MM.1S (cell line): ENCODE data around the gene LDLRAD4.

Source experiments
- CTCF ChIP-seq: fragments of 300-600 bp; sonication (generic); IDR thresholded peaks from 2 replicates; pipeline ENCODE4 v1.5.1; 2016; ENCODE audit warnings: antibody characterized with exemption, low read length, mixed read lengths
- EZH2 ChIP-seq: fragments of 300-600 bp; sonication (generic); optimal IDR thresholded peaks from 2 replicates; pipeline ENCODE3; 2017; ENCODE audit warnings: low read depth, mild to moderate bottlenecking, antibody characterized with exemption, low read length, mixed read lengths

GRCh38 chr18:13206301-13206700 lies 12.3 kb upstream of the LDLRAD4 start:
- TF ChIP-seq CTCF, result no peak
- TF ChIP-seq EZH2, result no peak
